Naive thymus-derived CD8-positive, alpha-beta T cell (primary cell): ENCODE data around the gene SVOPL. TPM values are rescaled to one million over a fixed set of nuclear protein-coding genes. Genes with fewer than 3 reads are reported as not detected.
A peak's percentile ranks its signal among the peaks of the same experiment; 100 is the strongest.

Experiments
- ATAC-seq, 2 donors: fragments of 150-1000 bp; cut with Tn5 transposase in 1 of 2; sonication (Bioruptor Pico), chemical (Tn5 transposase) in 1 of 2; 1 replicate in 1 of 2; 2 replicates in 1 of 2; pipeline ENCODE4 v1.10.0; 2021; ENCODE audit warnings: mild to moderate bottlenecking in 2 of 2, moderate library complexity in 2 of 2
- POLR2A ChIA-PET: fragments of 350-600 bp; sonication (Branson Sonifier 250); formaldehyde crosslinking; loops from one replicate; lab custom pipeline; 2021; ENCODE audit warnings: antibody characterized with exemption; lab: Charles Lee
- DNase-seq, 10 donors: peaks; one replicate each; pipeline versions ENCODE4 v3.0.0 to v3.0.0-alpha.2; 2020 to 2022
- H3K27ac Mint-ChIP-seq, 10 donors: one replicate each; pipeline ENCODE4 v1.8.0; 2020 to 2022; ENCODE audit warnings: mild to moderate bottlenecking in 10 of 10, mixed read lengths in 10 of 10, moderate library complexity in 4 of 10, inconsistent platforms in 1 of 10
- H3K27me3 Mint-ChIP-seq, 5 donors: one replicate each; pipeline ENCODE4 v1.8.0; 2021 to 2022; ENCODE audit warnings: mixed read lengths in 5 of 5
- H3K36me3 Mint-ChIP-seq, 3 donors: one replicate each; pipeline ENCODE4 v1.8.0; 2020 to 2022; ENCODE audit warnings: mixed read lengths in 3 of 3, mild to moderate bottlenecking in 2 of 3, inconsistent platforms in 1 of 3
- H3K4me1 Mint-ChIP-seq, 4 donors: one replicate each; pipeline ENCODE4 v1.8.0; 2021 to 2022; ENCODE audit warnings: mixed read lengths in 4 of 4
- H3K4me3 Mint-ChIP-seq, 10 donors: one replicate each; pipeline ENCODE4 v1.8.0; 2020 to 2022; ENCODE audit warnings: mild to moderate bottlenecking in 10 of 10, mixed read lengths in 10 of 10, moderate library complexity in 6 of 10, inconsistent platforms in 1 of 10
- H3K9me3 Mint-ChIP-seq, 9 donors: one replicate each; pipeline ENCODE4 v1.8.0; 2020 to 2022; ENCODE audit warnings: mixed read lengths in 9 of 9, mild to moderate bottlenecking in 3 of 9, inconsistent platforms in 1 of 9, moderate library complexity in 1 of 9
- polyA plus RNA-seq, 3 donors: library from polyadenylated mRNA; unstranded; fragments of 300-500 nt; fragmentation: Illumina TruSeq; gene quantifications; one replicate each; pipeline ENCODE4 v1.2.3, GENCODE V29; 2021
- total RNA-seq, 8 experiments: library from RNA in 2 of 8; stranded (reverse) in 2 of 8; gene quantifications; one replicate each; pipeline ENCODE4 v1.2.3 and lab custom pipeline; 2021 to 2026

The SVOPL gene
- total and polyA plus RNA-seq, 5 experiments from 2014 or later = 3.0 to 8.2 (median 3.7) TPM; not detected in 2

- Mint-ChIP-seq H3K4me3 (no peak overlapping the region), H3K27ac (peak overlapping the region in 2 of 10 donors; percentile 1 to 52), H3K4me1 (no peaks in the 10 kb centered on the region), H3K27me3 (no peaks in the 10 kb centered on the region), H3K9me3 (peaks cover 0 to under 1% (median 0%) of the 10 kb centered on the region in 9 donors), H3K36me3 (peaks cover 17 to 69% (median 57%) of the 10 kb centered on the region in 3 donors)
- POLR2A ChIA-PET = no interaction called here
- no peak for DNase-seq
- ATAC-seq = no peak
Observed at GRCh38 chr7:138585283-138585993, 115.7 kb downstream of the SVOPL start.

DNA sequence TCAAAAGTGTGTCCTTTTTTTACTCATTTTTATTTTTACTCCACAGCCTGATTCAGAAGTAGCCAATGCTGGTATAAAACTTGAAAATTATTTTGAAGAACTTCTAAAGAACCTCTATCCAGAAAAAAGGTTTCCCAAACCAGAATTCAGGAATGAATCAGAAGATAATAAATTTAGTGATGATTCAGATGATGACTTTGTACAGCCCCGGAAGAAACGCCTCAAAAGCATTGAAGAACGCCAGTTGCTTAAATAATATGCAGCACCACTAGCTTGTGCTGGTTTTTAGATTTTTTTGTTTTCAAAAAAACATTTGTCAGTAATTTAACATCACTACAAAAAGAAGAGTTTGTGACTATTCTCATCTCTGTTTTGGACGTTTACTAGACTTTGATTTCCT lies 116.5 kb downstream of the SVOPL start:
- H3K4me3 Mint-ChIP-seq = no peak overlapping the region
- no peak for DNase-seq
- POLR2A ChIA-PET = no interaction called here
- H3K27ac Mint-ChIP-seq = peak overlapping the region in 1 of 10 donors; percentile 66
- no peaks in the 10 kb centered on the region for H3K27me3 Mint-ChIP-seq
- peaks cover 21 to 77% (median 63%) of the 10 kb centered on the region in 3 donors for H3K36me3 Mint-ChIP-seq
- no peak for ATAC-seq
- H3K9me3 Mint-ChIP-seq = no peaks in the 10 kb centered on the region
- no peaks in the 10 kb centered on the region for H3K4me1 Mint-ChIP-seq

DNA sequence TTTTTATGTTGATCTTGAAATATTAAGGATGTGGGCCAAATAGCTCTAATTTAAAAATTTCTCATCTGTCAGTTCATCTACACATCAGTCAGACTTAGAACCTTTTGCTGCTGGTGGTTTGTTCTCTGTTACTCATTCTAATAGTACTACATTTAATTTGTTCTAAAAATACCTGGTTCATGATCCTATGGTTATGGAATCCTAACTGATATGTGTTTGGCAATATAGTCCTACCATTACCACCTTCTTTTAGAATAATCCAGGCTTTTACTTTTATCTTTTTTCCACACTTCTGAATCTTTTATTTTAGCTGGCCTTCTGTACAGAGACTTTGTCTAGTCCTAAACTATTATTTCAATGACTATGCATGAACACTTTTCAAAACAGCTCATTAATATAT lies 116.9 kb downstream of the SVOPL start:
- Mint-ChIP-seq H3K9me3 (no peaks in the 10 kb centered on the region), H3K4me1 (no peaks in the 10 kb centered on the region)
- ATAC-seq = no peak

DNA sequence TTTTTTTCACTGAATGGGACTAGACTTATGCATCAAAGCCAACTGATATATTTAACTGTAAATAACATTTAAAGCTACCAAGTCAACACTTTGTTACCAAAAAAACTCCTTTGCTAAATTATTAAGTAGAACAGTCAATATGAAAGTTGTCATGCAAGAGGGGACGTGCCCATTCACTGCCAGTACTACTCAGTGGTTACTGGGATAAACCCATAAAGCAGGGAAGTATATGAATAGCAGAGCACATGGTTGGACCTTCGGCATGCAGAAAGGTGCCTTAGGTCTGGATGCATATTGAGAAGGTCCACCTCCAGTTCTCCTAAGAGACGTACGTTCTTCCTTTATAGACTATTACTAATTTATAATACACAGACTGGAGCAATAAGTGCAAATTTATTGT lies 120.1 kb downstream of the SVOPL start:
- peaks cover 25 to 92% (median 71%) of the 10 kb centered on the region in 3 donors for H3K36me3 Mint-ChIP-seq
- no peaks in the 10 kb centered on the region for H3K27me3 Mint-ChIP-seq
- H3K4me3 Mint-ChIP-seq = no peak overlapping the region
- H3K9me3 Mint-ChIP-seq = no peaks in the 10 kb centered on the region
- DNase-seq = no peak
- H3K4me1 Mint-ChIP-seq = no peaks in the 10 kb centered on the region
- H3K27ac Mint-ChIP-seq = no peak overlapping the region
- POLR2A ChIA-PET = no interaction called here
- ATAC-seq = no peak

More for the DNA sequence above, 116.9 kb downstream of the SVOPL start:
- POLR2A ChIA-PET = no interaction called here
- Mint-ChIP-seq H3K27me3 (no peaks in the 10 kb centered on the region), H3K36me3 (peaks cover 21 to 81% (median 68%) of the 10 kb centered on the region in 3 donors), H3K4me3 (no peak overlapping the region), H3K27ac (peak overlapping the region in 1 of 10 donors; percentile 66)
- no peak for DNase-seq

GRCh38 chr7:138579671-138580070 lies 121.5 kb downstream of the SVOPL start:
- no peak overlapping the region for H3K4me3 Mint-ChIP-seq
- H3K9me3 Mint-ChIP-seq = no peaks in the 10 kb centered on the region
- POLR2A ChIA-PET = no interaction called here
- DNase-seq = no peak
- no peaks in the 10 kb centered on the region for H3K27me3 Mint-ChIP-seq
- H3K27ac Mint-ChIP-seq = no peak overlapping the region
- H3K36me3 Mint-ChIP-seq = peaks cover 27 to 87% (median 67%) of the 10 kb centered on the region in 3 donors
- peaks cover 0 to 5% (median 2%) of the 10 kb centered on the region in 4 donors for H3K4me1 Mint-ChIP-seq
- no peak for ATAC-seq

- no peaks in the 10 kb centered on the region for H3K9me3 Mint-ChIP-seq
- ATAC-seq = no peak
Observed at GRCh38 chr7:138579136-138579535, 122.0 kb downstream of the SVOPL start.

DNA sequence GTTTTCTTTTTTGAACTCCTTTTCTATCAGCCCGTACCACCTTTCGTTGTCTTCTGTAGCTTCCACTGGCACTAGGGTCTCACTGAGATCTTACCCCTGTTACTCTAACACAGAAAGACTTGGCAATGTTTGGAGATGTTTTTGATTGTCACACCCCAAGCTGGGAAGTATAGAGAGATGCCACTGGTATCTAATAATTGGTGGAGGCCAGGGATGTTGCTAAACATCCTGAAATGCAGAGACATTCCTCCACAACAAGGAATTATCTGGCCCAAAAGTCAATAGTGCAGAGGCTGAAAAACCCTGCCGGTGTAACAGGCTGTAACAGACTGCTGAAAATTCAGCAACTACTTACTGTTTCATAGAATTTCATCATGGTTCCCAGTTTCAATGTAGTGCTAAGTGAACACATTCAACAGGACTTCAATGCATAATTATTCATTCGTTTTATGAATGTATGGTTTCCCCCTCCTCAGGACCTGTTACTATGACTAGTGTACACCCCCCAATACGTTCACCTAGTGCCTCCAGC lies 125.2 kb downstream of the SVOPL start:
- DNase-seq (no peak), ATAC-seq (no peak)
- H3K27ac Mint-ChIP-seq = peak overlapping the region in 1 of 10 donors; percentile 1
- H3K27me3 Mint-ChIP-seq = no peaks in the 10 kb centered on the region
- peaks cover 0 to 7% (median 3%) of the 10 kb centered on the region in 4 donors for H3K4me1 Mint-ChIP-seq
- H3K4me3 Mint-ChIP-seq = no peak overlapping the region
- POLR2A ChIA-PET = no interaction called here
- no peaks in the 10 kb centered on the region for H3K9me3 Mint-ChIP-seq
- H3K36me3 Mint-ChIP-seq = peaks cover 26 to 85% (median 69%) of the 10 kb centered on the region in 3 donors

More at GRCh38 chr7:138579136-138579535, 122.0 kb downstream of the SVOPL start:
- H3K4me3 Mint-ChIP-seq = no peak overlapping the region
- POLR2A ChIA-PET = no interaction called here
- DNase-seq = no peak
- H3K27me3 Mint-ChIP-seq = no peaks in the 10 kb centered on the region
- peak overlapping the region in 1 of 10 donors; percentile 27 for H3K27ac Mint-ChIP-seq
- H3K36me3 Mint-ChIP-seq = peaks cover 21 to 87% (median 65%) of the 10 kb centered on the region in 3 donors
- H3K4me1 Mint-ChIP-seq = peaks cover 0 to 5% (median 2%) of the 10 kb centered on the region in 4 donors

- no peaks in the 10 kb centered on the region for H3K9me3 Mint-ChIP-seq
- peak overlapping the region in 1 of 10 donors; percentile 13 for H3K27ac Mint-ChIP-seq
Observed at GRCh38 chr7:138573741-138574140, 127.4 kb downstream of the SVOPL start.

GRCh38 chr7:138570715-138571114 lies 130.4 kb downstream of the SVOPL start:
- Mint-ChIP-seq H3K27me3 (no peaks in the 10 kb centered on the region), H3K4me1 (peaks cover 0 to 6% (median 3%) of the 10 kb centered on the region in 4 donors), H3K4me3 (no peak overlapping the region), H3K36me3 (peaks cover 22 to 87% (median 76%) of the 10 kb centered on the region in 3 donors), H3K9me3 (peaks cover 0 to 9% (median 2%) of the 10 kb centered on the region in 9 donors), H3K27ac (peak overlapping the region in 1 of 10 donors; percentile 10)
- POLR2A ChIA-PET = no interaction called here
- no peak for ATAC-seq
- DNase-seq = no peak

More at GRCh38 chr7:138573741-138574140, 127.4 kb downstream of the SVOPL start:
- H3K4me3 Mint-ChIP-seq = no peak overlapping the region
- POLR2A ChIA-PET = no interaction called here
- peaks cover 0 to 7% (median 3%) of the 10 kb centered on the region in 4 donors for H3K4me1 Mint-ChIP-seq
- no peaks in the 10 kb centered on the region for H3K27me3 Mint-ChIP-seq
- DNase-seq = no peak
- no peak for ATAC-seq
- peaks cover 32 to 84% (median 66%) of the 10 kb centered on the region in 3 donors for H3K36me3 Mint-ChIP-seq

DNA sequence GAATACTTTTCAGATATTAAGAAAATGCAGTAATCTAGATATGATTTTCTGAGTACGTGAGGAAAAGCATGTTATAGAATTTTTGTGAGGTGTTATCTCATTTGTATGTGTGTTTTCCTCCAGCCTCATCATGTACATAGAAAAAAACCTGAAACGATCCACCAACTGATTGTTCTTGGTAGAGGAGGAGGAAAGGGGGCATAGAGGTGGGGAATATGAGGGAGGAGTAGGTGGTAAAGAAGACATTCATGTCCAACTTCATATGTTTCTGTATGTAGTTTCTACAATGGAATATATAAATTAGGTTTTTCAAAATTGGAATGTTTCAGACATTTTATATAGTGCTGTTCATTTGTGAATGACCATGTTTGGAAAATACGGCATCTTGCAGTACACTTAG lies 131.7 kb downstream of the SVOPL start:
- H3K27me3 Mint-ChIP-seq = no peaks in the 10 kb centered on the region
- H3K4me1 Mint-ChIP-seq = peaks cover 0 to 3% (median 0%) of the 10 kb centered on the region in 4 donors
- ATAC-seq (no peak), DNase-seq (no peak)
- H3K36me3 Mint-ChIP-seq = peaks cover 31 to 92% (median 84%) of the 10 kb centered on the region in 3 donors
- H3K4me3 Mint-ChIP-seq = no peak overlapping the region
- no peak overlapping the region for H3K27ac Mint-ChIP-seq
- POLR2A ChIA-PET = no interaction called here
- H3K9me3 Mint-ChIP-seq = peaks cover 0 to 22% (median 14%) of the 10 kb centered on the region in 9 donors

DNA sequence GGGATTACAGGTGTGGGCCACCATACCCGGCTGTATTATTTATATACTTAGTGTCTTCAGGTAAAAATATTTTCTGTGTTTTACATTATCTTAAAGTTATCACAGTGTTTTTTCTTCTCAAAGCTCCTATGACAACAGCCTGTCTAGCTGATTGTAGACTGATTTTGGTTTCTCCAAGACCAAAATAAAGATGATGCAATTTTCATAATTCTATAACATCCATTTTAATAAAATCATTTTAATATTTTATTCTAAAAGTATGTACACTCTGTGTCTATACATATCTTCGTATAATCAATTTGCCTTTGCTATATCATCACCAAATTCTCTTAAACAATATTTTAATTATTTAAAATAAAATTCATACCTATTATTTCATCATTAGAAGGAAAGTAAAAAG lies 132.5 kb downstream of the SVOPL start:
- H3K4me1 Mint-ChIP-seq = no peaks in the 10 kb centered on the region
- H3K9me3 Mint-ChIP-seq = peaks cover 2 to 29% (median 19%) of the 10 kb centered on the region in 9 donors
- H3K36me3 Mint-ChIP-seq = peaks cover 39 to 92% (median 84%) of the 10 kb centered on the region in 3 donors
- POLR2A ChIA-PET = no interaction called here
- H3K4me3 Mint-ChIP-seq = no peak overlapping the region
- H3K27ac Mint-ChIP-seq = no peak overlapping the region
- no peak for ATAC-seq
- H3K27me3 Mint-ChIP-seq = no peaks in the 10 kb centered on the region
- DNase-seq = no peak

- H3K9me3 Mint-ChIP-seq = peaks cover 8 to 53% (median 31%) of the 10 kb centered on the region in 9 donors
- no peaks in the 10 kb centered on the region for H3K4me1 Mint-ChIP-seq
- peaks cover 50 to 94% (median 90%) of the 10 kb centered on the region in 3 donors for H3K36me3 Mint-ChIP-seq
- POLR2A ChIA-PET = no interaction called here
- DNase-seq = no peak
- H3K4me3 Mint-ChIP-seq = peak overlapping the region in 1 of 10 donors; percentile 26
- H3K27me3 Mint-ChIP-seq = no peaks in the 10 kb centered on the region
- no peak overlapping the region for H3K27ac Mint-ChIP-seq
- no peak for ATAC-seq
Observed at GRCh38 chr7:138565451-138566114, 135.6 kb downstream of the SVOPL start.

GRCh38 chr7:138565071-138565450 lies 136.1 kb downstream of the SVOPL start:
- no peak for DNase-seq
- POLR2A ChIA-PET = no interaction called here
- H3K27me3 Mint-ChIP-seq = no peaks in the 10 kb centered on the region
- H3K4me1 Mint-ChIP-seq = no peaks in the 10 kb centered on the region
- ATAC-seq = no peak
- peak overlapping the region in 2 of 10 donors; percentile 33 to 54 for H3K4me3 Mint-ChIP-seq
- H3K9me3 Mint-ChIP-seq = peaks cover 8 to 58% (median 31%) of the 10 kb centered on the region in 9 donors
- H3K27ac Mint-ChIP-seq = no peak overlapping the region
- peaks cover 50 to 94% (median 91%) of the 10 kb centered on the region in 3 donors for H3K36me3 Mint-ChIP-seq
